Fibroblast of villous mesenchyme (primary cell): ENCODE data around the gene PET117. TPM values are rescaled to one million over a fixed set of nuclear protein-coding genes. Genes with fewer than 3 reads are reported as not detected.
"Not testable (repeated sequence)": the region's sequence is repeated elsewhere in the genome, so short reads cannot be mapped to it uniquely, and the experiment has no call there.

Source experiments
- DNase-seq: peaks from one replicate; pipeline ENCODE4 v3.0.0-alpha.2; 2010; ENCODE audit warnings: low read depth
- H3K4me3 ChIP-seq: 2 replicates; pipeline ENCODE4 v1.5.1; 2011; ENCODE audit warnings: low read depth, mild to moderate bottlenecking, low read length
- total RNA-seq: library from RNA; depleted of rRNA; stranded (reverse); fragments of >200 nt; gene quantifications from 2 replicates; pipeline ENCODE4 v1.2.3, GENCODE V29; 2012
- TF ChIP-seq, protein P1 (sequence below): IDR thresholded peaks from 2 replicates; pipeline ENCODE4 v1.5.1; 2012; ENCODE audit warnings: low read depth, mild to moderate bottlenecking, low read length; ENCODE audit not compliant: insufficient read depth

The PET117 gene
- total RNA-seq, 1 donor, result 9.5 TPM

DNA sequence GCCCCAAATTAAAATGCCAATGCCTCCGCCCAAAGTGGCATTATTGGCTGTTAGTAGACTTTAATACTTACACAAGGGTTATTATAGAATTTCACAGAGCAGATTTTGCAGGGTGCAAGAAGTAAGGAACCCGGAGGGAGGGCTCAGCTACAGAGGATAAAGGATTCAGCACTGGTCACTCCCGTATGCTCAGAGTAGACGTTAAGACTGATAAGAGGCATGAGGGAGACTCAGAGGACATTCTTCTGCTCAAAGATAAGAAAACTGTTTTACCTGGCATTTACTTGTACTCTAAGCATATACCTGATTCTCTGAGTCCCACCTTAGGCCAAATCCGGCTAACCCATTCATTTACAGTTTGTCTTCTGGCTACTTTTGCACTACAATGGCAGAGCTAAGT is 43.5 kb upstream of the PET117 start:
- DNase-seq, result no peak
- TF ChIP-seq, protein P1, sequence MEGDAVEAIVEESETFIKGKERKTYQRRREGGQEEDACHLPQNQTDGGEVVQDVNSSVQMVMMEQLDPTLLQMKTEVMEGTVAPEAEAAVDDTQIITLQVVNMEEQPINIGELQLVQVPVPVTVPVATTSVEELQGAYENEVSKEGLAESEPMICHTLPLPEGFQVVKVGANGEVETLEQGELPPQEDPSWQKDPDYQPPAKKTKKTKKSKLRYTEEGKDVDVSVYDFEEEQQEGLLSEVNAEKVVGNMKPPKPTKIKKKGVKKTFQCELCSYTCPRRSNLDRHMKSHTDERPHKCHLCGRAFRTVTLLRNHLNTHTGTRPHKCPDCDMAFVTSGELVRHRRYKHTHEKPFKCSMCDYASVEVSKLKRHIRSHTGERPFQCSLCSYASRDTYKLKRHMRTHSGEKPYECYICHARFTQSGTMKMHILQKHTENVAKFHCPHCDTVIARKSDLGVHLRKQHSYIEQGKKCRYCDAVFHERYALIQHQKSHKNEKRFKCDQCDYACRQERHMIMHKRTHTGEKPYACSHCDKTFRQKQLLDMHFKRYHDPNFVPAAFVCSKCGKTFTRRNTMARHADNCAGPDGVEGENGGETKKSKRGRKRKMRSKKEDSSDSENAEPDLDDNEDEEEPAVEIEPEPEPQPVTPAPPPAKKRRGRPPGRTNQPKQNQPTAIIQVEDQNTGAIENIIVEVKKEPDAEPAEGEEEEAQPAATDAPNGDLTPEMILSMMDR, result no peak
- H3K4me3 ChIP-seq, result no peak overlapping the region

GRCh38 chr20:18100569-18100968 is 37.1 kb upstream of the PET117 start:
- DNase-seq, H3K4me3 ChIP-seq: not testable (repeated sequence)

GRCh38 chr20:18101125-18101810 is 36.4 kb upstream of the PET117 start:
- H3K4me3 ChIP-seq, result no peak overlapping the region
- DNase-seq, result no peak
- TF ChIP-seq, protein P1, result no peak

GRCh38 chr20:18103497-18103896 is 34.2 kb upstream of the PET117 start:
- no peak for DNase-seq

DNA sequence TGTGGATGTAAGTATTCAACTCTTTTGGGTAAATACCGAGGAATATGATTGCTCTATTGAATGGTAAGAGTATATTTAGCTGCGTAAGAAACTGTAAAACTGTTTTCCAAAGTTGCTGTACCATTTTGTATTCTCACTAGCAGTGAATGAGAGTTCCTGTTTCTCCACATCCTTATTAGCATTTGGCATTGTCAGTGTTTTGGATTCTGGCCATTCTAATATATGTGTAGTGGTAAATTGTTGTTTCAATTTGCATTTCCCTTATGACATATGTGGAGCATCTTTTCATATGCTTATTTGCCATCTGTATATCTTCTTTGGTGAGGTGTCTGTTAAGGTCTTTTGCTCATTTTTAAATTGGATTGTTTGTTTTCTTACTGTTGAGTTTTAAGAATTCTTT is 29.3 kb upstream of the PET117 start:
- TF ChIP-seq, protein P1, result no peak
- no peak overlapping the region for H3K4me3 ChIP-seq
- no peak for DNase-seq

More at GRCh38 chr20:18103497-18103896, 34.2 kb upstream of the PET117 start:
- no peak overlapping the region for H3K4me3 ChIP-seq
- TF ChIP-seq, protein P1, result no peak

GRCh38 chr20:18128574-18128973 is 9.1 kb upstream of the PET117 start:
- not testable (repeated sequence) for DNase-seq, H3K4me3 ChIP-seq

GRCh38 chr20:18132663-18133062 is 5.0 kb upstream of the PET117 start:
- DNase-seq, result no peak
- TF ChIP-seq, protein P1, result no peak
- H3K4me3 ChIP-seq, result no peak overlapping the region

- no peak for DNase-seq
- TF ChIP-seq, protein P1, result no peak
- H3K4me3 ChIP-seq, result no peak overlapping the region
Measured at GRCh38 chr20:18133962-18134361, 3.7 kb upstream of the PET117 start.
